GM23338 (cell line): Measurements from ENCODE around the gene NHEJ1. TPM values are rescaled to one million over a fixed set of nuclear protein-coding genes. Genes with fewer than 3 reads are reported as not detected.

Source experiments
- ATAC-seq: fragments of 200-7000 bp; cut with Tn5 transposase; 3 replicates; pipeline ENCODE4 v1.9.1; 2020
- DNase-seq: peaks from one replicate; pipeline ENCODE4 v3.0.0-alpha.2; 2015; ENCODE audit warnings: low spot score
- H2AFZ ChIP-seq: fragments of 200-600 bp; sonication (generic); 2 replicates; pipeline ENCODE4 v1.8.0; 2016; ENCODE audit warnings: antibody characterized with exemption, mild to moderate bottlenecking, moderate library complexity
- H3F3A ChIP-seq: fragments of 200-600 bp; sonication (generic); replicated peaks from 2 replicates; pipeline ENCODE4 v1.8.0; 2017; ENCODE audit warnings: antibody characterized with exemption, mixed run types, low read depth
- H3K27ac ChIP-seq: fragments of 200-600 bp; sonication (generic); 2 replicates; pipeline ENCODE4 v1.6.1; 2016; ENCODE audit warnings: low read depth
- H3K27me3 ChIP-seq: fragments of 200-600 bp; sonication (generic); 2 replicates; pipeline ENCODE4 v1.8.0; 2016; ENCODE audit warnings: mild to moderate bottlenecking, mixed run types, moderate library complexity; ENCODE audit not compliant: insufficient read depth
- H3K36me3 ChIP-seq: fragments of 200-600 bp; sonication (generic); 2 replicates; pipeline ENCODE4 v1.8.0; 2016; ENCODE audit warnings: mild to moderate bottlenecking; ENCODE audit not compliant: insufficient read depth
- H3K4me1 ChIP-seq: fragments of 200-600 bp; sonication (generic); 2 replicates; pipeline ENCODE4 v1.8.0; 2016; ENCODE audit warnings: mild to moderate bottlenecking, moderate library complexity; ENCODE audit not compliant: insufficient read depth
- H3K4me2 ChIP-seq: fragments of 200-600 bp; sonication (generic); 2 replicates; pipeline ENCODE4 v1.7.1; 2017; ENCODE audit warnings: mixed run types
- H3K4me3 ChIP-seq: fragments of 200-600 bp; sonication (generic); 2 replicates; pipeline ENCODE4 v1.6.1; 2016; ENCODE audit warnings: mixed run types
- H3K79me2 ChIP-seq: fragments of 200-600 bp; sonication (generic); replicated peaks from 2 replicates; pipeline ENCODE4 v1.8.0; 2017; ENCODE audit warnings: mild to moderate bottlenecking; ENCODE audit not compliant: insufficient read depth
- H3K9me2 ChIP-seq: fragments of 200-600 bp; sonication (generic); 2 replicates; pipeline ENCODE4 v1.8.0; 2017; ENCODE audit not compliant: insufficient read depth
- H4K20me1 ChIP-seq: fragments of 200-600 bp; sonication (generic); replicated peaks from 2 replicates; pipeline ENCODE4 v1.8.0; 2017; ENCODE audit warnings: mild to moderate bottlenecking; ENCODE audit not compliant: insufficient read depth
- H3K27ac Mint-ChIP-seq: 2 replicates; pipeline ENCODE4 v1.8.0; 2020; ENCODE audit warnings: inconsistent platforms, mild to moderate bottlenecking, moderate library complexity, mixed read lengths
- H3K27me3 Mint-ChIP-seq: 3 replicates; pipeline ENCODE4 v1.8.0; 2022; ENCODE audit warnings: low read depth, mild to moderate bottlenecking, moderate library complexity, mixed read lengths, inconsistent platforms; ENCODE audit not compliant: insufficient read depth, poor library complexity
- H3K36me3 Mint-ChIP-seq: 3 replicates; pipeline ENCODE4 v1.8.0; 2021; ENCODE audit warnings: low read depth, mild to moderate bottlenecking, inconsistent platforms, moderate library complexity, mixed read lengths
- H3K4me1 Mint-ChIP-seq: 3 replicates; pipeline ENCODE4 v1.8.0; 2020; ENCODE audit warnings: mild to moderate bottlenecking, inconsistent platforms, mixed read lengths
- H3K4me3 Mint-ChIP-seq: 3 replicates; pipeline ENCODE4 v1.8.0; 2021; ENCODE audit warnings: moderate library complexity, mild to moderate bottlenecking, inconsistent platforms, mixed read lengths
- H3K9me3 Mint-ChIP-seq: 3 replicates; pipeline ENCODE4 v1.8.0; 2020; ENCODE audit warnings: moderate library complexity, mild to moderate bottlenecking, inconsistent platforms, mixed read lengths
- CREB1 ChIP-seq: fragments of 250-450 bp; sonication (Bioruptor Pico); IDR thresholded peaks from 2 replicates; pipeline ENCODE4 v1.5.0; 2020; ENCODE audit warnings: low read depth, mild to moderate bottlenecking, moderate library complexity
- ZNF462 ChIP-seq: fragments of 250-450 bp; sonication (Bioruptor Pico); IDR thresholded peaks from 2 replicates; pipeline ENCODE4 v1.5.0; 2020; ENCODE audit warnings: mild to moderate bottlenecking, moderate library complexity
- polyA plus RNA-seq: library from polyadenylated mRNA; unstranded; fragments of >200 nt; fragmentation: Nextera tagmentation; extraction: Ambion mirVana; gene quantifications from 2 replicates; pipeline ENCODE4 v1.2.1, GENCODE V29; 2016
- total RNA-seq: library from RNA; depleted of rRNA; stranded (reverse); fragments of >200 nt; shearing (Covaris generic); gene quantifications from 2 replicates; pipeline ENCODE4 v1.2.3, GENCODE V29; 2014
- TF ChIP-seq, protein P1 (sequence below), 2 experiments: fragments of 200-600 bp in 1 of 2; sonication (generic) in 1 of 2; conservative IDR thresholded peaks; 2 replicates each; pipeline versions ENCODE4 v1.5.1 to v1.6.1; 2016 to 2017; ENCODE audit warnings: antibody characterized with exemption in 2 of 2, low read depth in 2 of 2, mild to moderate bottlenecking in 2 of 2, moderate library complexity in 1 of 2

Gene NHEJ1
- total and polyA plus RNA-seq, 2 experiments from 2014 or later = 19.6 to 30.6 TPM

DNA sequence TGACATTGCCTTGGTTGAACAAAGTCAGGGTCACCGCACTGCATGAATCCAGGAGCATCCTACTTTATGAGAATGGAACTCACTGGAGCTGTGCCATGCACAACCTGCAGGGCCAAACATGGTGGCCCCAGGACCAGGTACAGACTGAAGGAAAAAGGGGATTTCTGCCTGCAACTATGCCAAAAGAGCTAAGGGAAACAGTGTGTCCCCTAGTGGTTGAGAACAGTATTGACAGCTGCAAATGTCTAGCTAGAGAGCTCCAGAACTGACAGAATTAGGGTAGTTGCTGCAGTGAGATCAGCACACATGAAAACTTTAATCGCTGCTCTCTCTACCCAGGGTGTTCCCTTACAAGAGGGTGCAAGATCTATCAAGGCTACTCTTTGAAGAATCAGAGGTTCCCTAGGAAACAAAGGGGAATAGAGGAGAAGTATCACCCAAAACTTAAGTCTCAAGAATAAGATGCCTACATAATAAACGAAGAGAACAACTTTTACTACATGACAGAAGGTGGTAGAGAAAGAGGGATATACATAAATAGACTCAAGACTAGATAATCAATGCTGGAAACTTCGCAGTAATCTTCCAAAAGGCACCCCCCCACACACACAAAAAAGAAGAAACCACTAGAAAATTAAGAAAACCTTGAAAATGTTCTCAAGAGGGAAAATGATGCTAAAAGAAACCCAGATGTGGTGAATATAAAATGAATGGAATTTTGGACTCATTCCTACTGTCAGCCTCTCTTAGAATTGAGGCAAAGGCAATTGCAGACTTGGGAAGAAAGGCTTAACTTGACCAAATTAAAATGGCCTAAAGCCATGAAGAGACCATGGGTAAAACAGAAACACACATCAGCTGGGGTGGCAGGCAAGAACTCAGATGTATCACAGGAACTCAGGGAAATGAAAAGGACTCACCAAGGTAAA, 56.2 kb downstream of the NHEJ1 start:
- H2AFZ ChIP-seq = no peak overlapping the region
- H3K27ac ChIP-seq = no peak overlapping the region
- ATAC-seq = peak; percentile 98
- no peak overlapping the region for H3K4me2 ChIP-seq
- H4K20me1 ChIP-seq = no peaks in the 10 kb centered on the region; the same call in 1 of the 2 replicates
- no peaks in the 10 kb centered on the region for H3K9me2 ChIP-seq
- peak; percentile 89 for DNase-seq
- Mint-ChIP-seq H3K27ac (no peak overlapping the region), H3K4me3 (no peak overlapping the region), H3K36me3 (no peaks in the 10 kb centered on the region; the same call in 2 of the 3 replicates), H3K4me1 (peaks cover 6% of the 10 kb centered on the region; the same call in 2 of the 3 replicates), H3K27me3 (peaks cover 2% of the 10 kb centered on the region), H3K9me3 (no peaks in the 10 kb centered on the region)
- TF ChIP-seq ZNF462 (CRISPR knock-in tag) (peak; percentile 40; the same call in 1 of the 2 replicates), CREB1 (CRISPR knock-in tag) (no peak)
- TF ChIP-seq, protein P1, sequence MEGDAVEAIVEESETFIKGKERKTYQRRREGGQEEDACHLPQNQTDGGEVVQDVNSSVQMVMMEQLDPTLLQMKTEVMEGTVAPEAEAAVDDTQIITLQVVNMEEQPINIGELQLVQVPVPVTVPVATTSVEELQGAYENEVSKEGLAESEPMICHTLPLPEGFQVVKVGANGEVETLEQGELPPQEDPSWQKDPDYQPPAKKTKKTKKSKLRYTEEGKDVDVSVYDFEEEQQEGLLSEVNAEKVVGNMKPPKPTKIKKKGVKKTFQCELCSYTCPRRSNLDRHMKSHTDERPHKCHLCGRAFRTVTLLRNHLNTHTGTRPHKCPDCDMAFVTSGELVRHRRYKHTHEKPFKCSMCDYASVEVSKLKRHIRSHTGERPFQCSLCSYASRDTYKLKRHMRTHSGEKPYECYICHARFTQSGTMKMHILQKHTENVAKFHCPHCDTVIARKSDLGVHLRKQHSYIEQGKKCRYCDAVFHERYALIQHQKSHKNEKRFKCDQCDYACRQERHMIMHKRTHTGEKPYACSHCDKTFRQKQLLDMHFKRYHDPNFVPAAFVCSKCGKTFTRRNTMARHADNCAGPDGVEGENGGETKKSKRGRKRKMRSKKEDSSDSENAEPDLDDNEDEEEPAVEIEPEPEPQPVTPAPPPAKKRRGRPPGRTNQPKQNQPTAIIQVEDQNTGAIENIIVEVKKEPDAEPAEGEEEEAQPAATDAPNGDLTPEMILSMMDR (conservative IDR thresholded peaks at IDR 0.05; ENCODE audit: low read depth in 2 of 2) = peak; percentile 78 to 92
- no peaks in the 10 kb centered on the region for H3K4me1 ChIP-seq
- H3K36me3 ChIP-seq = no peaks in the 10 kb centered on the region; the same call in 1 of the 2 replicates
- no peak overlapping the region for H3K4me3 ChIP-seq
- no peaks in the 10 kb centered on the region for H3F3A ChIP-seq
- no peaks in the 10 kb centered on the region for H3K79me2 ChIP-seq
- no peaks in the 10 kb centered on the region for H3K27me3 ChIP-seq
